MCF 10A (cell line): Measurements from ENCODE around the gene ST8SIA4. TPM values are rescaled to one million over a fixed set of nuclear protein-coding genes. Genes with fewer than 3 reads are reported as not detected.

ENCODE experiments used
- BruUV-seq: library from RNA; stranded (reverse); fragments of 400-500 nt; replicated peaks from 2 replicates; lab custom pipeline; 2021; lab: Mats Ljungman, UMichigan
- CTCF ChIA-PET: fragments of 300-600 bp; sonication (Branson Sonifier 250); formaldehyde crosslinking; extraction: SDS; loops from one replicate; lab custom pipeline; 2021; ENCODE audit warnings: antibody characterized with exemption, inconsistent platforms; lab: Yijun Ruan, JAX
- POLR2A ChIA-PET: fragments of 300-600, 350-650 bp; sonication (Branson Sonifier 250); formaldehyde crosslinking; extraction: SDS; loops from one replicate; lab custom pipeline; 2020; ENCODE audit warnings: antibody characterized with exemption, inconsistent platforms; lab: Yijun Ruan, JAX
- DNase-seq: peaks from one replicate; pipeline ENCODE4 v3.0.0-alpha.2; 2018; ENCODE audit not compliant: unreplicated experiment
- H3K27ac Mint-ChIP-seq: one replicate; pipeline ENCODE4 v1.8.0; 2022; ENCODE audit warnings: mild to moderate bottlenecking, low read depth, mixed read lengths; ENCODE audit not compliant: unreplicated experiment
- H3K27me3 Mint-ChIP-seq: one replicate; pipeline ENCODE4 v1.8.0; 2022; ENCODE audit warnings: mixed read lengths; ENCODE audit not compliant: insufficient read depth, unreplicated experiment
- H3K36me3 Mint-ChIP-seq: one replicate; pipeline ENCODE4 v1.8.0; 2022; ENCODE audit warnings: mild to moderate bottlenecking, moderate library complexity, mixed read lengths; ENCODE audit not compliant: insufficient read depth, unreplicated experiment
- H3K4me1 Mint-ChIP-seq: one replicate; pipeline ENCODE4 v1.8.0; 2022; ENCODE audit warnings: mixed read lengths; ENCODE audit not compliant: insufficient read depth, unreplicated experiment
- H3K4me3 Mint-ChIP-seq: one replicate; pipeline ENCODE4 v1.8.0; 2022; ENCODE audit warnings: mild to moderate bottlenecking, moderate library complexity, mixed read lengths; ENCODE audit not compliant: unreplicated experiment
- H3K9me3 Mint-ChIP-seq: one replicate; pipeline ENCODE4 v1.8.0; 2022; ENCODE audit warnings: mixed read lengths; ENCODE audit not compliant: unreplicated experiment
- intact Hi-C: fragments of 100-400 bp; cut with micrococcal nuclease; formaldehyde crosslinking; loops from 2 replicates; pipeline ENCODE4 v1.14.1; 2022
- total RNA-seq: library from RNA; stranded (reverse); gene quantifications from 2 replicates; pipeline ENCODE4 v1.2.3, GENCODE V29; 2022
- TF ChIP-seq, protein P1 (sequence below): fragments of 200-600 bp; IDR thresholded peaks from one replicate; pipeline ENCODE4 v1.8.0; 2022; ENCODE audit warnings: antibody characterized with exemption, mild to moderate bottlenecking; ENCODE audit not compliant: unreplicated experiment

Gene ST8SIA4
- total RNA-seq, 1 experiment from 2014 or later: 0.26 TPM

DNA sequence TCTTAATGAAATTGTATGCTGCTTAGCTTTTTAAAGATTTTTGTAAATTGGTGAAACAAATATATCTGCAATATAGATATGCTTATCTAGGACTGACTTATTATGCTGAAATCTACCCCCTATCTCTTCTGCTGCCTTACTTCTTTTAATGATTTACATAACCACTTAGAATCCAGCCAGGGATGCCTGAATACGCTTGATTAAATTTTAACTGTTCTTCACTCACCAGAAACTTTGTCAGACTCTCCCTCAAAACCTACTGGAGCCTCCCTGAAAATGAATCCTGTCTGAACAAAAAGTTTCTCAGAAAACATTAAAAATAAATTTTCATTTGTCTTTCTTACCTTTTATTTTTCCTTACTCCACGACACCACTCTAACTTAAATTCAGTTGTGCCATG is 111.7 kb downstream of the ST8SIA4 start:
- Mint-ChIP-seq H3K9me3 (peaks cover 7% of the 10 kb centered on the region), H3K36me3 (no peaks in the 10 kb centered on the region), H3K27me3 (no peaks in the 10 kb centered on the region), H3K4me3 (no peak overlapping the region), H3K4me1 (no peaks in the 10 kb centered on the region), H3K27ac (no peak overlapping the region)
- TF ChIP-seq, protein P1, sequence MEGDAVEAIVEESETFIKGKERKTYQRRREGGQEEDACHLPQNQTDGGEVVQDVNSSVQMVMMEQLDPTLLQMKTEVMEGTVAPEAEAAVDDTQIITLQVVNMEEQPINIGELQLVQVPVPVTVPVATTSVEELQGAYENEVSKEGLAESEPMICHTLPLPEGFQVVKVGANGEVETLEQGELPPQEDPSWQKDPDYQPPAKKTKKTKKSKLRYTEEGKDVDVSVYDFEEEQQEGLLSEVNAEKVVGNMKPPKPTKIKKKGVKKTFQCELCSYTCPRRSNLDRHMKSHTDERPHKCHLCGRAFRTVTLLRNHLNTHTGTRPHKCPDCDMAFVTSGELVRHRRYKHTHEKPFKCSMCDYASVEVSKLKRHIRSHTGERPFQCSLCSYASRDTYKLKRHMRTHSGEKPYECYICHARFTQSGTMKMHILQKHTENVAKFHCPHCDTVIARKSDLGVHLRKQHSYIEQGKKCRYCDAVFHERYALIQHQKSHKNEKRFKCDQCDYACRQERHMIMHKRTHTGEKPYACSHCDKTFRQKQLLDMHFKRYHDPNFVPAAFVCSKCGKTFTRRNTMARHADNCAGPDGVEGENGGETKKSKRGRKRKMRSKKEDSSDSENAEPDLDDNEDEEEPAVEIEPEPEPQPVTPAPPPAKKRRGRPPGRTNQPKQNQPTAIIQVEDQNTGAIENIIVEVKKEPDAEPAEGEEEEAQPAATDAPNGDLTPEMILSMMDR: no peak
- POLR2A ChIA-PET: no interaction called here
- DNase-seq: no peak
- intact Hi-C loops: no loop called here
- CTCF ChIA-PET: no interaction called here
- BruUV-seq: no TSS peak

GRCh38 chr5:100790951-100791350 is 112.1 kb downstream of the ST8SIA4 start:
- no peak for DNase-seq
- Mint-ChIP-seq H3K36me3 (no peaks in the 10 kb centered on the region), H3K27me3 (no peaks in the 10 kb centered on the region), H3K4me3 (no peak overlapping the region), H3K4me1 (no peaks in the 10 kb centered on the region), H3K9me3 (peaks cover 7% of the 10 kb centered on the region), H3K27ac (no peak overlapping the region)
- ChIA-PET POLR2A (no interaction called here), CTCF (no interaction called here)
- TF ChIP-seq, protein P1: no peak
- intact Hi-C loops: no loop called here
- BruUV-seq: no TSS peak

DNA sequence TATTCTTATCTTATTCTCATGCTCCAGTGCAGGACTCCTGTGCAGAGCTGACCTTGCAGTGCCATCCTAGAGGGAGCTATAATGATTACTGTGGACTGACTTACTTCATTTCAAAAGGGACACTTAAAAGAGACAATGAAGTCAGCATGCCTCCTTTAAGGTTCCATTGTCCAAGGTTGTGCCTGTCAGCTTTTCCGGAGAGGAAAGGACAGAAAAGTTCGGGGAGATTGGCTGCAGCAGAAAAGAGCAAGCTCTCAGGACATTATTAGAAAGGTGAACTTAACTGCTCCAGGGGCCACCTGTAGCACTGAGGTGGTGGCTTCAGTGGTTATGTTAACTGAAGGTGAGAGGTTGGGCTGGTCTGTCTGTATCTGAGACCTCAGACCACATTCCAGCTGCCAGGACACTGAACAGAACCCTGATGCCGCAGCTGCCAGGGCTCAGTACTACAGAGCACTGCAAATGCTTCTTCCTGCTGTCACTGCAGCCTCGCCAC is 112.9 kb downstream of the ST8SIA4 start:
- CTCF ChIA-PET: interaction anchor here (1.3 kb wide), 1 partner anchor 25 kb away, joined by 7 read pairs; no protein-coding TSS in a partner anchor
- DNase-seq: no peak
- H3K9me3 Mint-ChIP-seq: peaks cover 7% of the 10 kb centered on the region
- BruUV-seq: no TSS peak
- TF ChIP-seq, protein P1: no peak
- intact Hi-C loops: no loop called here
- no peaks in the 10 kb centered on the region for H3K36me3 Mint-ChIP-seq
- no peak overlapping the region for H3K27ac Mint-ChIP-seq
- no peaks in the 10 kb centered on the region for H3K4me1 Mint-ChIP-seq
- POLR2A ChIA-PET: no interaction called here
- no peaks in the 10 kb centered on the region for H3K27me3 Mint-ChIP-seq
- no peak overlapping the region for H3K4me3 Mint-ChIP-seq

GRCh38 chr5:100789694-100790093 is 113.4 kb downstream of the ST8SIA4 start:
- intact Hi-C loops: no loop called here
- H3K4me1 Mint-ChIP-seq: no peaks in the 10 kb centered on the region
- no peaks in the 10 kb centered on the region for H3K27me3 Mint-ChIP-seq
- no peaks in the 10 kb centered on the region for H3K36me3 Mint-ChIP-seq
- no TSS peak for BruUV-seq
- no peak overlapping the region for H3K4me3 Mint-ChIP-seq
- TF ChIP-seq, protein P1: no peak
- ChIA-PET POLR2A (no interaction called here), CTCF (interaction anchor here (1.3 kb wide), 1 partner anchor 24 kb away, joined by 7 read pairs; no protein-coding TSS in a partner anchor)
- H3K27ac Mint-ChIP-seq: no peak overlapping the region
- no peak for DNase-seq
- peaks cover 7% of the 10 kb centered on the region for H3K9me3 Mint-ChIP-seq
